HTR-8/SVneo (cell line): ENCODE data around the gene ZNF438.

ENCODE experiments used
- DNase-seq: peaks from one replicate; pipeline ENCODE4 v3.0.0; 2011; ENCODE audit warnings: low spot score, mixed read lengths; ENCODE audit not compliant: insufficient read length
- FAIRE-seq: peaks from 2 replicates; lab custom pipeline; 2011; peaks lifted over from hg19 to GRCh38; lab: Jason Lieb, UNC

Gene ZNF438

DNA sequence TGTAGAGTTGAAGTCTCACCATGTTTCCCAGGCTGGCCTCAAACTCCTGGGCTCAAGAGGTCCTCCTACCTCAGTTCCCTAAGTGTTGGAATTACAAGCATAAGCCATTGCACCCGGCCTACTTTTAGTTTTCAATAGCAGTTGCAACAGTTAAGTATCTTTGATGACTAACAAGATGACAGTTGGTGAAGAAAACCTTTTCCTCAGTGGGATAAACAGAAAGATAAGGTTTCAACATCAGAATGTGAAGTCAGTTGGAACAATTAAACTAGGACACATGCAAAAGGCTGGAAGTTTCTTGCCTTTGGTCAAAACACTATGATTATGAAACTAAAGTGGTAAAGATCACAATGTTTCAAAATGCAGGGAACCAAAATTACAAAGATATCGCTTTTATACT is 169.2 kb downstream of the ZNF438 start:
- FAIRE-seq (peak; percentile 16), DNase-seq (peak; percentile 35)

GRCh38 chr10:30861976-30862375 is 169.7 kb downstream of the ZNF438 start:
- FAIRE-seq, result peak; percentile 16

GRCh38 chr10:30861221-30861620 is 170.4 kb downstream of the ZNF438 start:
- no peak for FAIRE-seq

More at GRCh38 chr10:30861976-30862375, 169.7 kb downstream of the ZNF438 start:
- DNase-seq, result no peak

DNA sequence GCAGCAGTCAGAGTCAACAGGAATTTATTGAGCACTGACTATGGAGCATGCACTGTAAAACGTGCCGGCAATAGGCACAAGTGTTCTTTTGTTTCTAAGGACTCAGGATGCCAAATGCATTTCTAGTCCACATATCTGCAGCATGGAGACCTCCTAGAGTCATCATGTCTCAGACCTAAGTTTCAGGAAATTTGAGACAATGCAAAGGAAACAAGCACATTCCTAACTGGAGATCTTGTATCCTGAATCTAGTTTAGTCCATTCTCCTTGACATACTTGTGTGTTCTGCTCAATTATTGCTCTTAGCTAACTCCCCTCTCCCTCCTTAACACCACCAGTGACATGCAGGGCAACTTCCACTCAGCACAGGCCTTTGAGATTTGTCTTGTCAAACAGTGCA is 173.2 kb downstream of the ZNF438 start:
- no peak for FAIRE-seq

More at GRCh38 chr10:30861221-30861620, 170.4 kb downstream of the ZNF438 start:
- DNase-seq, result no peak

GRCh38 chr10:30857803-30858202 is 173.9 kb downstream of the ZNF438 start:
- FAIRE-seq (no peak), DNase-seq (no peak)

More for the DNA sequence above, 173.2 kb downstream of the ZNF438 start:
- no peak for DNase-seq

DNA sequence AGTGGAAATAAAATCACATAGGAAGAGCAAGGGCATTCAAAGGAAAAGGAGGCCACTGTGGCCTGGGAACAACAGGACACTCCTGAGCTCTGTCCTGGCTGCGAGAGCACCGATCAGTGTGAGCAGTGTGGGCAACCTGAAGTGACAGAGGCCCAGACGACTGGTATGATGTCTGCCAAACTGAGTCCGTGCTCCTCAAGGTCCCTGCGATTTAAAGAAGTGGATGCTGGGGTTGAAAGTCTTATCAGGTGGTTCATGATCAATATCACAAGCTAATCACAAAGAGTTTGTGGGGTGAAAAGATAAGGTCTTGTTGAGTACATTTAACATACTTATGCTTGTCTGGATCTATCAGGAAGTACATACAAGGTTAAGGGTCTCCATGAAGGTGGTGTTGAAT is 176.5 kb downstream of the ZNF438 start:
- FAIRE-seq (no peak), DNase-seq (no peak)

GRCh38 chr10:30854656-30855055 is 177.0 kb downstream of the ZNF438 start:
- FAIRE-seq, result no peak
- no peak for DNase-seq

DNA sequence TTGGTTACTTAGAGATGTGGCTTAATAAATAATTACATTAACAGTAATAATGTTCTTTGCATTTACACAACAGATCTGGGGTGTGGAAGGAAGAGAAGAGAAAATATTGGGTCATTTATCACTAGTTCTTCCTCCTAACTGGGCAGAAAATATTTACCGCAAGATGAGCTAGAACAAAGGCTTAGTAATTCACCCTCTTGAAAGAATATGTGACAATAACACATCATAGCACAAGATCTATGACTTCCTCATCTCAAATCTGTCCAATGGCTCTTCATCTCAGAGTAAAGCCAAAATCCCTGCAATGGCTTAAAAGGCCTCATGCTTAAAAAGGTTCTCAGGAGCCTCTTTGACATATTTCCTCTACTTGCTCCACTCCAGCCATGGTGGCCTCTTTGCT is 178.6 kb downstream of the ZNF438 start:
- no peak for DNase-seq
- no peak for FAIRE-seq

- DNase-seq, result no peak
- no peak for FAIRE-seq
These were observed 180.9 kb downstream of the ZNF438 start for GRCh38 chr10:30850776-30851175.

DNA sequence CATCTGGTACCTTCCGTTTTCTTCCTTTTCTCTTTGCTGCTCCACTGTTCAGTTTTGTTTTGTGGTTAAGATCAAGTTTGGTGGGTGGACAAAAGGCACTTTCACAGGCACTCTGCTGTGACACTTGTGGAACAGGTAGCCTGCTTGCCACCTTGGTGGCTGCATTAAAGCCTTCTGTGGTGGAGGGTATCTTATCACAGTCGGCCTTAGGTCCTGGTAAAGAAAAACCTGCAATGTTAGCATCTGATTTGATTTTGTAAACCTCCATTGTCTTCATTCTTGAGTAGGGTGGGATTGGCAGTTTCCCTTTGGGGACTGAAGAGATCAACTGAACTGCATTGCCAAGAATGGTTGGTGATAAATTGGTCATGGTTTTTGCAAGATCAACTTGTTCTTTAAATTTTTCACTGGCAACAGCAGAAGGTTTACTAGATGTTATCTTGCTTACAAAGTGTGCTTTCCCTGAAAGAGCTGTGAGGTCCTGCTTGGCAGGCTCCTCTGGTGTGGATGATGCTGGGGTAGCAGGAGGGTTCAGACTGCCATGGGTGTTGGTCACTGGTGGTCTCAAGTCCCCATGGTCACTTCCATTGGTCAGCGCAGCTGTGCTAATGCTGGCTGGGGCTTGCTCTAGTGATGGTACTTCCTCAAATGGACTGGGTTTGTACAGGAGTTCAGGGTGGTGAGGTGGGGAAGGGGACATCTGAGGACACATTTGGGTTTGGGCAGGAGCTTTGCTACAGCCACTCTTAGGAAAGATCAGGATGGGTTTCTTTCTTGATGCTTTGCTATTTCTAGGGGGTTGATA is 182.2 kb downstream of the ZNF438 start:
- no peak for DNase-seq
- FAIRE-seq, result no peak

- FAIRE-seq, result no peak
These were observed 183.2 kb downstream of the ZNF438 start for GRCh38 chr10:30848396-30849032.

GRCh38 chr10:30847642-30848041 is 184.0 kb downstream of the ZNF438 start:
- no peak for FAIRE-seq
- no peak for DNase-seq

More at GRCh38 chr10:30848396-30849032, 183.2 kb downstream of the ZNF438 start:
- no peak for DNase-seq

DNA sequence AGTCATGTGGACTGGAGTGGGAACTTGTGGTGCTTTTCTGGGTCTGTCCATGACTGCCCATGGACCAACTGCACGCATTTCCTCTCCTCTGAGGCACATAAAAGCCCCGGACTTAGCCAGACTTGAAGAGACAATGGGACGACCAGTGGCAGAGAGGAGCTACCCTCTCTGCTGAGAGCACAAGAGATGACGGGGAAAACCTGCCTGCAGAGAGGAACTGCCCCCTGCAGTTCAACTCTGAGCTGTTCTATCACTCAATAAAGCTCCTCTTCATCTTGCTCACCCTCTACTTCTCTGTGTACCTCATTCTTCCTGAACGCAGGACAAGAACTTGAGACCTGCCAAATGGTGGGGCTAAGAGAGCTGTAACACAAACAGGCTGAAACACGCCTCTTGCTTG is 184.5 kb downstream of the ZNF438 start:
- DNase-seq (no peak), FAIRE-seq (no peak)

DNA sequence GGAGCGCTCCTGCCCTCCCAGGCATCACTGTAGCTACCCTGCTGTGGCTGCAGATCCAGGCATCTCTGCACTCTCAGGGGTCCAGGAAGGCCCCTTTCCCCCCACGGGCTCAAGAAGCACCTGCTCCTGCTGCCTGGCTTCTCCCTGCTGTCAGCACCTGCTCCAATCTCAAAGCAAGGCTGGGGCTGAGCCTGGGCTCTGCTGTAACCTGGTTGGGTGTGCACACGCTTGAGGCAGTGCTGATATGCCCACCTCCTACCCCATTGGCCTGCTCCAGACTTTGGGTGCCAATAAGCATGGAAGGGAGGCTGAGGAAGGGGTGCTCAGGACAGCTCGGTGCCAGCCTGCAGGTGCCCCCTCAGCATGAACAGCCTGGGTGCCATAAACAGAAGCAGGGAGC is 185.0 kb downstream of the ZNF438 start:
- FAIRE-seq, result no peak

DNA sequence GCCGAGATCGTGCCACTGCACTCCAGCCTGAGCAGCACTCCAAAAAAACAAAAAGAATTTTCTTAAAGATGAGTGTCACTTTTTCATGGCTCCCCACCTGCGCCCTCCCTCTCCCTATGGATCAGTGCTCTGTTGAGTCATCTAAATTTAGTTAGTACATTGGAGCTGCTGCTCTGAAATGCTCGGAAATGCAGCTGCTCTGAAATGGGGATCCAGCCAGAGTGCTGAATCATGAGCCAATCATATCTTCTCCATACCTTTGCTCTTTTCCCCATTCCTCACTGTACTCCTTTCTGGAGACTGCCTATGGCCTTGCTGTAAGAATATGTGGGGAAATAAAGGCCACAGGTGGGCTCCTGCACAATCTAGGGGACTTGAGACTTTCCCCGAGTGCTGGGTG is 188.8 kb downstream of the ZNF438 start:
- DNase-seq (no peak), FAIRE-seq (no peak)

More for the DNA sequence above, 185.0 kb downstream of the ZNF438 start:
- no peak for DNase-seq

GRCh38 chr10:30842185-30842584 is 189.5 kb downstream of the ZNF438 start:
- DNase-seq (no peak), FAIRE-seq (no peak)

GRCh38 chr10:30840395-30841050 is 191.1 kb downstream of the ZNF438 start:
- no peak for FAIRE-seq

GRCh38 chr10:30839652-30840051 is 192.0 kb downstream of the ZNF438 start:
- FAIRE-seq (no peak), DNase-seq (no peak)

More at GRCh38 chr10:30840395-30841050, 191.1 kb downstream of the ZNF438 start:
- DNase-seq, result no peak

GRCh38 chr10:30836406-30836805 is 195.3 kb downstream of the ZNF438 start:
- DNase-seq, result no peak
- FAIRE-seq, result no peak

DNA sequence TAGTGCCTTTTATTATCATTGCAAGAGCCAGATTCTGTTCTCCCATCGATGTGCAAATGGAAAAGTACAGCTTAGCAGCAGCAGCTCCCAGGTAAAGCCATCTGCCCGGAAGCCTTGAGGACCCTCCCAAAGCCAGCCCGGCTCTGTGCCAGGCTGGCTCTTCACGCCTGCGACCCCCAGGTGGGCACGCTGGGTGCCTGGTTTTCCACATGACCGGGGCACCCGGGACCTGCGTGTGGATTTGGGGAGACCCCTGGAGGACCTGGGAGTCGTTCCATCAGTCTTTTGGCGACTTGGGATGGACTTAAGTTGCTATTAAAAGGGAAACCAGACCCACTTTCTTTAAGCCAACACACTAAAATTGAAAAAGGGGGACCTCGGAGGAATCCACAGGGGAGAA is 196.5 kb downstream of the ZNF438 start:
- DNase-seq (no peak), FAIRE-seq (no peak)

GRCh38 chr10:30834651-30835050 is 197.0 kb downstream of the ZNF438 start:
- FAIRE-seq (no peak), DNase-seq (no peak)
